PC-9 (cell line): Measurements from ENCODE around the gene FHIP1A. TPM values are rescaled to one million over a fixed set of nuclear protein-coding genes. Genes with fewer than 3 reads are reported as not detected.

ENCODE experiments used
- BruUV-seq: library from RNA; stranded (reverse); fragments of 400-500 nt; replicated peaks from 2 replicates; lab custom pipeline; 2021; lab: Mats Ljungman, UMichigan
- CTCF ChIA-PET: fragments of 300-600 bp; sonication (Branson Sonifier 250); formaldehyde crosslinking; loops from one replicate; lab custom pipeline; 2022; ENCODE audit warnings: antibody characterized with exemption; lab: Charles Lee
- POLR2A ChIA-PET: fragments of 300-600 bp; sonication (Branson Sonifier 250); formaldehyde crosslinking; loops from one replicate; lab custom pipeline; 2022; ENCODE audit warnings: antibody characterized with exemption; ENCODE audit not compliant: unreplicated experiment; lab: Charles Lee
- DNase-seq, 2 experiments: peaks; one replicate each; pipeline versions ENCODE4 v3.0.0 to v3.0.0-alpha.2; 2015 to 2022; ENCODE audit warnings: mixed read lengths in 1 of 2
- H2AFZ ChIP-seq: fragments of 200-600 bp; sonication (generic); 2 replicates; pipeline ENCODE4 v1.8.1; 2017; ENCODE audit warnings: antibody characterized with exemption
- H3F3A ChIP-seq: fragments of 200-600 bp; sonication (generic); 2 replicates; pipeline ENCODE4 v1.8.1; 2017; ENCODE audit warnings: antibody characterized with exemption, mild to moderate bottlenecking, low read depth; ENCODE audit not compliant: insufficient read depth
- H3K27ac ChIP-seq: fragments of 200-600 bp; sonication (generic); 2 replicates; pipeline ENCODE4 v1.6.1; 2016; ENCODE audit warnings: mixed run types
- H3K27me3 ChIP-seq: fragments of 200-600 bp; sonication (generic); 2 replicates; pipeline ENCODE4 v1.6.1; 2016; ENCODE audit warnings: low read depth, mixed run types; ENCODE audit not compliant: insufficient read depth
- H3K36me3 ChIP-seq: fragments of 200-600 bp; sonication (generic); 2 replicates; pipeline ENCODE4 v1.6.1; 2016; ENCODE audit warnings: low read depth, mixed run types
- H3K4me1 ChIP-seq: fragments of 200-600 bp; sonication (generic); replicated peaks from 2 replicates; pipeline ENCODE4 v1.6.1; 2016; ENCODE audit warnings: mixed run types; ENCODE audit not compliant: insufficient read depth
- H3K4me2 ChIP-seq: fragments of 200-600 bp; sonication (generic); 2 replicates; pipeline ENCODE4 v1.6.1; 2017; ENCODE audit warnings: mixed run types
- H3K4me3 ChIP-seq: fragments of 200-600 bp; sonication (generic); 2 replicates; pipeline ENCODE4 v1.6.1; 2016; ENCODE audit warnings: mixed run types
- H3K79me2 ChIP-seq: fragments of 200-600 bp; sonication (generic); 2 replicates; pipeline ENCODE4 v1.6.1; 2017; ENCODE audit warnings: low read depth, mixed run types
- H3K9me2 ChIP-seq: fragments of 200-600 bp; sonication (generic); 2 replicates; pipeline ENCODE4 v1.8.1; 2017; ENCODE audit warnings: mild to moderate bottlenecking; ENCODE audit not compliant: insufficient read depth
- H3K9me3 ChIP-seq: fragments of 200-600 bp; sonication (generic); 2 replicates; pipeline ENCODE4 v1.8.1; 2016; ENCODE audit warnings: low read depth; ENCODE audit not compliant: insufficient read depth
- H4K20me1 ChIP-seq: fragments of 200-600 bp; sonication (generic); 2 replicates; pipeline ENCODE4 v1.8.1; 2017; ENCODE audit not compliant: insufficient read depth
- EZH2 ChIP-seq: fragments of 200-600 bp; sonication (generic); IDR thresholded peaks from 2 replicates; pipeline ENCODE4 v1.8.0; 2017; ENCODE audit warnings: antibody characterized with exemption, low read depth
- intact Hi-C: fragments of 100-400 bp; cut with micrococcal nuclease; formaldehyde crosslinking; loops from one replicate; pipeline ENCODE4 v1.10.0; 2022; ENCODE audit not compliant: unreplicated experiment
- total RNA-seq: library from RNA; stranded (reverse); gene quantifications from 2 replicates; pipeline ENCODE4 v1.2.3, GENCODE V29; 2021
- TF ChIP-seq, protein P1 (sequence below): fragments of 200-600 bp; sonication (generic); conservative IDR thresholded peaks from 2 replicates; pipeline ENCODE4 v1.6.1; 2017; ENCODE audit warnings: mixed run types, antibody characterized with exemption, mild to moderate bottlenecking, moderate library complexity

The FHIP1A gene
- total RNA-seq, 1 experiment from 2014 or later: 33.7 TPM

DNA sequence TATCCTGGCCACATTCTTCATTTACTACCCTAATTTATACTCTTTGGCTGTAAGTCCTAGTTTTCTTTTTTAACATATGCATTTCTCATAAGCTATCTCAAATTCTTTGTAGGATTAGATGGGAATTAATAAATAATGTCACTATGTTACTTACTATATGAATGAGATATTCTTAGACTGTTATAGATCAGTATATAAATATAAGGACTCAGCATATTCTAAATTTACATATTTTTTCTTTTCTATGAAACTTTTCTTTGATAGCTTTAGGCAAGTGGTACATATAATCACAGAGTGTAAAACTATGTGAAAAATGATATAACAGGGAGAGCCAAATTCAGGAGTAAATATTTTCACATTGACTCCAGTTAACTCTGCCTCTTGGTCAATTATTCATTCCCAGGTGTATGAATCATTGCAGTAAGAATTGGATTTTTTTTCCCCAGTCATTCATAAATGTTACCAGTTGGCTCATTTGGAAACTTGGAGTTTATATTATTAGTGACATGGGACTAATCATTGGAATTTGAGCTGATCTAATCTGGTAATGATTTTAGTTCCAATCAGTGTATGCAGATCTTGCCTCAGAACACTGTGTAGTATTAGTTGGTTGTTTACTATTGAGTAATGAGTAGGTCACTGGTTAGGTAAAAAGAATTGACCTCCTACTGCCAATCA lies 25.3 kb downstream of the FHIP1A start:
- Histone ChIP-seq H3K9me2 (no peaks in the 10 kb centered on the region), H3K4me3 (no peak overlapping the region), H3F3A (peaks cover 6% of the 10 kb centered on the region; the same call in 1 of the 2 replicates), H3K9me3 (no peaks in the 10 kb centered on the region), H3K79me2 (peaks cover 42% of the 10 kb centered on the region), H2AFZ (no peak overlapping the region), H3K36me3 (no peaks in the 10 kb centered on the region), H4K20me1 (no peaks in the 10 kb centered on the region), H3K4me2 (peak overlapping the region; percentile 36), H3K27ac (peak overlapping the region; percentile 59), H3K27me3 (no peaks in the 10 kb centered on the region), H3K4me1 (peaks cover 34% of the 10 kb centered on the region)
- peak in 1 of 2 experiments; percentile 85 for DNase-seq
- ChIA-PET CTCF (no interaction called here), POLR2A (interaction anchor here (1.0 kb wide), 1 partner anchor 26 kb away, joined by 3 read pairs; no protein-coding TSS in a partner anchor)
- TF ChIP-seq EZH2: no peak
- TF ChIP-seq, protein P1, sequence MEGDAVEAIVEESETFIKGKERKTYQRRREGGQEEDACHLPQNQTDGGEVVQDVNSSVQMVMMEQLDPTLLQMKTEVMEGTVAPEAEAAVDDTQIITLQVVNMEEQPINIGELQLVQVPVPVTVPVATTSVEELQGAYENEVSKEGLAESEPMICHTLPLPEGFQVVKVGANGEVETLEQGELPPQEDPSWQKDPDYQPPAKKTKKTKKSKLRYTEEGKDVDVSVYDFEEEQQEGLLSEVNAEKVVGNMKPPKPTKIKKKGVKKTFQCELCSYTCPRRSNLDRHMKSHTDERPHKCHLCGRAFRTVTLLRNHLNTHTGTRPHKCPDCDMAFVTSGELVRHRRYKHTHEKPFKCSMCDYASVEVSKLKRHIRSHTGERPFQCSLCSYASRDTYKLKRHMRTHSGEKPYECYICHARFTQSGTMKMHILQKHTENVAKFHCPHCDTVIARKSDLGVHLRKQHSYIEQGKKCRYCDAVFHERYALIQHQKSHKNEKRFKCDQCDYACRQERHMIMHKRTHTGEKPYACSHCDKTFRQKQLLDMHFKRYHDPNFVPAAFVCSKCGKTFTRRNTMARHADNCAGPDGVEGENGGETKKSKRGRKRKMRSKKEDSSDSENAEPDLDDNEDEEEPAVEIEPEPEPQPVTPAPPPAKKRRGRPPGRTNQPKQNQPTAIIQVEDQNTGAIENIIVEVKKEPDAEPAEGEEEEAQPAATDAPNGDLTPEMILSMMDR: no peak
- no TSS peak for BruUV-seq
- intact Hi-C loops: loop anchor here (1.0 kb wide), 1 partner anchor 51 kb away; no protein-coding TSS in a partner anchor

- Histone ChIP-seq H3K4me1 (peaks cover 34% of the 10 kb centered on the region), H4K20me1 (no peaks in the 10 kb centered on the region), H3K79me2 (peaks cover 37% of the 10 kb centered on the region), H3K4me2 (no peak overlapping the region), H3K36me3 (no peaks in the 10 kb centered on the region), H3K4me3 (no peak overlapping the region), H3F3A (peaks cover 6% of the 10 kb centered on the region; the same call in 1 of the 2 replicates), H3K27ac (no peak overlapping the region), H3K9me3 (no peaks in the 10 kb centered on the region), H3K9me2 (no peaks in the 10 kb centered on the region), H3K27me3 (no peaks in the 10 kb centered on the region), H2AFZ (no peak overlapping the region)
- no TSS peak for BruUV-seq
- intact Hi-C loops: no loop called here
- DNase-seq: no peak
- CTCF ChIA-PET: no interaction called here
- TF ChIP-seq EZH2: no peak
- TF ChIP-seq, protein P1: no peak
- POLR2A ChIA-PET: no interaction called here
Measured at GRCh38 chr4:151436093-151436518, 27.1 kb downstream of the FHIP1A start.

DNA sequence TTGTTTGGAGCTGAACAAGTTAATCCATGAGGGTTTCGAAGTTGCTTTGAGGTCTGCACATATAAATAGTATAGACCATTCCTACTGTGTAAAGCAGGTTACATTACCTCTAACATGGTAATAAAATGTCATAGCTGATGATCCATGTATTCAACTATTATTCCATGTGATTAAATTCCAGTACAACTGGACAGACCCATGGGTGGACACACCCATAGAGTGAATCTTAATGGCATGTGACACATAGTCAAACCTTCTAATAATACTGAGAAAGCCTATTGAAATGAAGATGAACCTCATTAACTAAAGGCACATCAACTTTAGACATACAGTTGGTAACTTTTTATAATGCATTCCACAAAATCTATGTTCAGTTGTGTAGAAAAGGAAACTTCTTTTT lies 28.5 kb downstream of the FHIP1A start:
- Histone ChIP-seq H3K27me3 (no peaks in the 10 kb centered on the region), H3K9me2 (no peaks in the 10 kb centered on the region), H3K4me1 (peaks cover 25% of the 10 kb centered on the region), H3K4me3 (no peak overlapping the region), H3K4me2 (no peak overlapping the region), H3K27ac (no peak overlapping the region), H4K20me1 (no peaks in the 10 kb centered on the region), H3F3A (peaks cover 6% of the 10 kb centered on the region; the same call in 1 of the 2 replicates), H3K9me3 (no peaks in the 10 kb centered on the region), H3K36me3 (no peaks in the 10 kb centered on the region), H2AFZ (no peak overlapping the region), H3K79me2 (peaks cover 34% of the 10 kb centered on the region)
- CTCF ChIA-PET: no interaction called here
- BruUV-seq: no TSS peak
- intact Hi-C loops: no loop called here
- POLR2A ChIA-PET: no interaction called here
- no peak for TF ChIP-seq EZH2
- TF ChIP-seq, protein P1: no peak
- no peak for DNase-seq
